GM06990 (cell line): ENCODE measurements around the gene PAPOLA.

Experiments
- DNase-seq: peaks from one replicate; pipeline ENCODE4 v3.0.0-alpha.2; 2011; ENCODE audit not compliant: insufficient read length; ENCODE audit errors: extremely low read depth
- H3K27me3 ChIP-seq: replicated peaks from 2 replicates; pipeline ENCODE4 v1.6.0; 2011; ENCODE audit warnings: low read length; ENCODE audit not compliant: control insufficient read depth, insufficient read depth
- H3K36me3 ChIP-seq: 2 replicates; pipeline ENCODE4 v1.5.1; 2011; ENCODE audit warnings: low read length; ENCODE audit not compliant: control insufficient read depth, insufficient read depth
- H3K4me3 ChIP-seq: replicated peaks from 2 replicates; pipeline ENCODE4 v1.5.1; 2011; ENCODE audit warnings: low read depth, mild to moderate bottlenecking, control low read depth, low read length
- TF ChIP-seq, protein P1 (sequence below): IDR thresholded peaks from 2 replicates; pipeline ENCODE4 v1.5.1; 2011; ENCODE audit warnings: low read length, control low read depth, mild to moderate bottlenecking, inconsistent platforms; ENCODE audit not compliant: insufficient read depth, poor library complexity, severe bottlenecking

PAPOLA gene

GRCh38 chr14:96501740-96502620 lies at the start of gene PAPOLA:
Gene PAPOLA, plus strand, starts transcription at chr14:96502382. Its CDS starts 211 bp downstream, at chr14:96502593.
- no peaks in the 10 kb centered on the region for H3K27me3 ChIP-seq
- peak within 1 kb of the TSS; percentile 97 for H3K4me3 ChIP-seq
- peak; percentile 99 for DNase-seq
- H3K36me3 ChIP-seq = no peaks in the 10 kb centered on the region
- TF ChIP-seq, protein P1, sequence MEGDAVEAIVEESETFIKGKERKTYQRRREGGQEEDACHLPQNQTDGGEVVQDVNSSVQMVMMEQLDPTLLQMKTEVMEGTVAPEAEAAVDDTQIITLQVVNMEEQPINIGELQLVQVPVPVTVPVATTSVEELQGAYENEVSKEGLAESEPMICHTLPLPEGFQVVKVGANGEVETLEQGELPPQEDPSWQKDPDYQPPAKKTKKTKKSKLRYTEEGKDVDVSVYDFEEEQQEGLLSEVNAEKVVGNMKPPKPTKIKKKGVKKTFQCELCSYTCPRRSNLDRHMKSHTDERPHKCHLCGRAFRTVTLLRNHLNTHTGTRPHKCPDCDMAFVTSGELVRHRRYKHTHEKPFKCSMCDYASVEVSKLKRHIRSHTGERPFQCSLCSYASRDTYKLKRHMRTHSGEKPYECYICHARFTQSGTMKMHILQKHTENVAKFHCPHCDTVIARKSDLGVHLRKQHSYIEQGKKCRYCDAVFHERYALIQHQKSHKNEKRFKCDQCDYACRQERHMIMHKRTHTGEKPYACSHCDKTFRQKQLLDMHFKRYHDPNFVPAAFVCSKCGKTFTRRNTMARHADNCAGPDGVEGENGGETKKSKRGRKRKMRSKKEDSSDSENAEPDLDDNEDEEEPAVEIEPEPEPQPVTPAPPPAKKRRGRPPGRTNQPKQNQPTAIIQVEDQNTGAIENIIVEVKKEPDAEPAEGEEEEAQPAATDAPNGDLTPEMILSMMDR = peak; percentile 32

DNA sequence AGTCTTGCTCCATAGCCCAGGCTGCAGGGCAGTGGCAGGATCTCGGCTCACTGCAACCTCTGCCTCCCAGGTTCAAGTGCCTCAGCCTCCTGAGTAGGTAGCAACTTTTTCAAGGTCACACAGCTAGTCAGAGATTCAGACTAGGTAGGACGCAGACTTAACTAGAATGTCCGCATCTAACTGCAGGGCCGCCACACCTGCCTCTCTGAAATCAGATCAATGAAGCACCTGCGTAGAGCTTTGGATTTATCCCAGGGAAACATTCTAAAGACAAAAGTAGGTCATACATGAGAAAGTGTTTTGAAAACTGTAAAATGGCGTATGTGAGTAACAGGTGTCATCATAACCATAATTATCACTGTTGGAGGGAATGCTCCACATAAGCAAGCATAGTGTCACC lies 49.5 kb upstream of the PAPOLA start:
- DNase-seq = no peak
- TF ChIP-seq, protein P1 = no peak
- Histone ChIP-seq H3K36me3 (no peaks in the 10 kb centered on the region), H3K27me3 (no peaks in the 10 kb centered on the region), H3K4me3 (no peak overlapping the region)

GRCh38 chr14:96455588-96455987 lies 46.6 kb upstream of the PAPOLA start:
- DNase-seq = no peak
- TF ChIP-seq, protein P1 = no peak

GRCh38 chr14:96459851-96460250 lies 42.3 kb upstream of the PAPOLA start:
- no peak overlapping the region for H3K4me3 ChIP-seq

More at GRCh38 chr14:96455588-96455987, 46.6 kb upstream of the PAPOLA start:
- no peaks in the 10 kb centered on the region for H3K36me3 ChIP-seq
- H3K27me3 ChIP-seq = no peaks in the 10 kb centered on the region
- no peak overlapping the region for H3K4me3 ChIP-seq

GRCh38 chr14:96461950-96462798 lies 40.0 kb upstream of the PAPOLA start:
- TF ChIP-seq, protein P1 = no peak
- no peaks in the 10 kb centered on the region for H3K27me3 ChIP-seq
- no peaks in the 10 kb centered on the region for H3K36me3 ChIP-seq
- no peak for DNase-seq
- H3K4me3 ChIP-seq = no peak overlapping the region

More at GRCh38 chr14:96459851-96460250, 42.3 kb upstream of the PAPOLA start:
- Histone ChIP-seq H3K36me3 (no peaks in the 10 kb centered on the region), H3K27me3 (no peaks in the 10 kb centered on the region)
- TF ChIP-seq, protein P1 = no peak
- DNase-seq = no peak
